HG03045 (cell line): ENCODE results near the gene LYL1.
"Not testable (repeated sequence)": the region's sequence is repeated elsewhere in the genome, so short reads cannot be mapped to it uniquely, and the experiment has no call there.

Experiments used
- ATAC-seq: cut with Tn5 transposase; IDR thresholded peaks from one replicate; pipeline ENCODE4 v1.9.1; 2021; ENCODE audit warnings: mild to moderate bottlenecking, moderate library complexity; ENCODE audit not compliant: unreplicated experiment

LYL1 gene

GRCh38 chr19:13102666-13103580 lies at the start of gene LYL1:
Gene LYL1, minus strand, starts transcription at chr19:13102858. Its CDS starts 1,687 bp downstream, at chr19:13101171.
- ATAC-seq: no peak

- peak; percentile 37 for ATAC-seq
Observed at GRCh38 chr19:13151605-13152355, 49.1 kb upstream of the LYL1 start.

GRCh38 chr19:13150931-13151604 lies 48.4 kb upstream of the LYL1 start:
- ATAC-seq: no peak

- peak; percentile 36 for ATAC-seq
Observed at GRCh38 chr19:13150187-13150930, 47.7 kb upstream of the LYL1 start, which contains the start of the genes IER2 and STX10. Gene IER2, plus strand, starts transcription at chr19:13150411. Its CDS starts 2,776 bp downstream, at chr19:13153187. Gene STX10, minus strand, starts transcription at chr19:13150375. Its CDS starts 202 bp downstream, at chr19:13150173.

DNA sequence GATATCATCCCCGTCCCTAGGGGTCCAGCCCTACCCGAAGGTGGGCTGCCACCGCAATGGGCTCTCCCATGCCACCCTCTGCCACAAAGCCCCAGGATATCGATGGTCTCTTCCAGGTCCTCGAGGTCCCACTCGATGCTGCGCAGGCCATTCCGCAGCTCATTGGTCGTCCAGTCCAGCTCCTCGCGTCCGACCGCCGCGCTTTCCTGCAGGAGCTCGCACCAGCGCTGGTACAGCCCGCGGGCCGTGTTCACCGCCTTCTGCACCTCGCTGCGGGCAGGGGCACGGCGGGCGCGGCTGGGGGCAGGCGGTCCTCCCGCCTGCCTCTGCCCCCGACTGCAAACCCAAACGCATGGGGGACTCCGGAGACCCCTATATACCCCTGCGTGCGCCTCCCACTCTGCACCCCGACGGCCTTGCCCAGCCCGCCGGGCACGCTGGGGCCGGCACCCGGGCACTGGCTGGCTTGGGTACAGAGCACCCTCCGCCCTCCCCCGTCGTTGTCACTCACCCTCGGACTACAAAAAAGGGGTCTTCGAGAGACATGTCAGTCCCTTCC lies 47.0 kb upstream of the LYL1 start:
- peak; percentile 0 for ATAC-seq

DNA sequence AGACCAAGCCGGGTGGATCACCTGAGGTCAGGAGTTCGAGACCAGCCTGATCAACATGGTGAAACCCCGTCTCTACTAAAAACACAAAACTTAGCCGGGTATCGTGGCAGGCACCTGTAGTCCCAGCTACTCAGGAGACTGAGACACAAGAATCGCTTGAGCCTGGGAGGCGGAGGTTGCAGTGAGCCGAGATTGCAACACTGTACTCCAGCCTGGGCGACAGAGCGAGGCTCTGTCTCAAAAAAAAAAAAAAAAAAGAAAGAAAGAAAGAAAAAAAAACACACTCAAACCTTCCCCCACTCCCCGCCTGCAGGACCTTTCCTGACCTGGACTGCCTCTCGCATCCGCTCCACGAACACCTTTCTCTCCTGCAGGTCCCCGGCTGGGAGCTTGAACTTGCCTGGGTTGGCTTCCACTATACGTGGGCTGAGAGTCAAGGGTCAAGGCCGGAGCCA lies 46.5 kb upstream of the LYL1 start:
- ATAC-seq: not testable (repeated sequence)

DNA sequence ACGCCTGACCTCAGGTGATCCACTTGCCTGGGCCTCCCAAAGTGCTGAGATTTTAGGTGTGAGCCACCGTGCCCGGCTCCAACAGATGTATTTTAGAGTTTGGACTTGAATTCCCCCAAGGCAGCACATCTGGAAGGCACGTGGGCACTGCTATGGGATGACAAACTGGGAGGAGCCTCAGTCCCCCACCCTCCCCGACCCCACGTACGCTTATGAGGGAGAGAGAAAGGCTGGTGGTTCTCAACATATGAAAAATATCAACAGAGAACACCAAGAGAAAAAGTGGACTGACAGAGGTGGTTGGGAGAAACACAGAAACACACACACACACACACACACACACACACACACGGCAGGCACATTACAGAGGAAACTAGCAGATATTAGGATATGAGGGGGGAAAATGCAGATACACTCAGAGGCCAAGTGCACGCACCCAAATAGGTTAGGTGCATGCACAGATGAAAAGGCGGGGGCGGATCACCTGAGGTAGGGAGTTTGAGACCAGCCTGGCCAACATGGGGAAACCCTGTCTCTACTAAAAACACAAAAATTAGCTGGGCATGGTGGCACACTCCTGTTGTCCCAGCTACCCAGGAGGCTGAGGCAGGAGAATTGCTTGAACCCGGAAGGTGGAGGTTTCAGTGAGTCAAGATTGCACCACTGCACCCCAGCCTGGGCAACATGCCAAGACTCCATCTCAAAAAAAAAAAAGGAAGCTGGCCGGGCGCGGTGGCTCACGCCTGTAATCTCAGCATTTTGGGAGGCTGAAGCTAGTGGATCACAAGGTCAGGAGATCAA lies 44.3 kb upstream of the LYL1 start:
- no peak for ATAC-seq

DNA sequence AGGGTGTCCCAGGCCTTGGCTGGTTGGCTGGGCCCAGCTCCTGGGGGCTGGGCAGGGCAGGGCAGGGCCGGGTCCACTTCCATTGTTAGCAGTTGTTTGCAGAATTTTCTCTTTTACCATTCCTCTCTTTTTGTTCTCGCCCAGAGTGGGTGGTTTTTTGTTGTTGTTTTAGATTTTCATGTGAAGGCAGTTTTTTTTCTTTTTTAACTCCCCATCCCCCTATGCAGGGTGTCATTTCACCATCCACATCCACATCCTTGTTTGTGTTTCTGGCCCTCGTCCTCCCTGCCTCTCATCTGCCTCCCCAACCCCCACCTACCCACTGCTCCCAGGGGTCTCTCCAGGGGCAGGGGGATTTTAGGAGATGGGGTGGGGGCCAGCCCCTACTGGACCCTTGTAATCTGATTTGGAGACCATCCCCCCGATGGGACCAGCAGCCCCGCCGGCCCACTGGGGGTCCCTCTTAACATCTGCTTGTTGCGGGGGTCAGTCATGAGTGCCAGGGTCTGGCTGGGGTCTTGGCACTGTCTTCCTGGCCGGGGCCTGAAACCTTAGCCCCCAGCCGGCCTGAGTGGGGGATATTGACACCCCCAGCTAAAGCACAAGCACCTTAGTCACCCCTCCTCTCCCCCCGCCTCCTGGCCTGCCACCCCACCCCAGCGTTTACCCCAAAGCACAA lies 37.1 kb upstream of the LYL1 start:
- ATAC-seq: no peak

- ATAC-seq: no peak
Observed at GRCh38 chr19:13138916-13139198, 36.2 kb upstream of the LYL1 start.

- no peak for ATAC-seq
Observed at GRCh38 chr19:13138171-13138915, 35.7 kb upstream of the LYL1 start.

GRCh38 chr19:13137290-13137794 lies 34.7 kb upstream of the LYL1 start:
- no peak for ATAC-seq

DNA sequence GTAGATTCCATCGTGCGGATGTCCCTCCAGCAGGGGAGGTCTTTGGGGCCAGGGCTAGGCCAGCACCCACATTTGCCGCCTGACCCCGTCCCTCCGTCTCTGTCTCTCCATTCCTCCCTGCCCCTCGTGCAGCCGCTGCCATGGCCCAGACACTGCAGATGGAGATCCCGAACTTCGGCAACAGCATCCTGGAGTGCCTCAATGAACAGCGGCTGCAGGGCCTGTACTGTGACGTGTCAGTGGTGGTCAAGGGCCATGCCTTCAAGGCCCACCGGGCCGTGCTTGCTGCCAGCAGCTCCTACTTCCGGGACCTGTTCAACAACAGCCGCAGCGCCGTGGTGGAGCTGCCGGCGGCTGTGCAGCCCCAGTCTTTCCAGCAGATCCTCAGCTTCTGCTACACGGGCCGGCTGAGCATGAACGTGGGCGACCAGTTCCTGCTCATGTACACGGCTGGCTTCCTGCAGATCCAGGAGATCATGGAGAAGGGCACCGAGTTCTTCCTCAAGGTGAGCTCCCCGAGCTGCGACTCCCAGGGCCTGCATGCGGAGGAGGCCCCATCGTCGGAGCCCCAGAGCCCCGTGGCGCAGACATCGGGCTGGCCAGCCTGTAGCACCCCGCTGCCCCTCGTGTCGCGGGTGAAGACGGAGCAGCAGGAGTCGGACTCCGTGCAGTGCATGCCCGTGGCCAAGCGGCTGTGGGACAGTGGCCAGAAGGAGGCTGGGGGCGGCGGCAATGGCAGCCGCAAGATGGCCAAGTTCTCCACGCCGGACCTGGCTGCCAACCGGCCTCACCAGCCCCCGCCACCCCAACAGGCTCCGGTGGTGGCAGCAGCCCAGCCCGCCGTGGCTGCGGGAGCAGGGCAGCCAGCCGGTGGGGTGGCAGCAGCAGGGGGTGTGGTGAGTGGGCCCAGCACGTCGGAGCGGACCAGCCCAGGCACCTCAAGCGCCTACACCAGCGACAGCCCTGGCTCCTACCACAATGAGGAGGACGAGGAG lies 32.7 kb upstream of the LYL1 start:
- ATAC-seq: no peak

- ATAC-seq: no peak
Observed at GRCh38 chr19:13134626-13135025, 32.0 kb upstream of the LYL1 start.

GRCh38 chr19:13133241-13133870 lies 30.7 kb upstream of the LYL1 start:
- no peak for ATAC-seq

- ATAC-seq: no peak
Observed at GRCh38 chr19:13132471-13133180, 30.0 kb upstream of the LYL1 start.
